ENCODE data around the gene ANKRD24. TPM values are rescaled to one million over a fixed set of nuclear protein-coding genes. Genes with fewer than 3 reads are reported as not detected.
"Not testable (repeated sequence)": the region's sequence is repeated elsewhere in the genome, so short reads cannot be mapped to it uniquely, and the experiment has no call there.

The ANKRD24 gene
- total and polyA plus RNA-seq, 7 donors = 0.36 to 1.2 (median 0.72) TPM; not detected in 1

DNA sequence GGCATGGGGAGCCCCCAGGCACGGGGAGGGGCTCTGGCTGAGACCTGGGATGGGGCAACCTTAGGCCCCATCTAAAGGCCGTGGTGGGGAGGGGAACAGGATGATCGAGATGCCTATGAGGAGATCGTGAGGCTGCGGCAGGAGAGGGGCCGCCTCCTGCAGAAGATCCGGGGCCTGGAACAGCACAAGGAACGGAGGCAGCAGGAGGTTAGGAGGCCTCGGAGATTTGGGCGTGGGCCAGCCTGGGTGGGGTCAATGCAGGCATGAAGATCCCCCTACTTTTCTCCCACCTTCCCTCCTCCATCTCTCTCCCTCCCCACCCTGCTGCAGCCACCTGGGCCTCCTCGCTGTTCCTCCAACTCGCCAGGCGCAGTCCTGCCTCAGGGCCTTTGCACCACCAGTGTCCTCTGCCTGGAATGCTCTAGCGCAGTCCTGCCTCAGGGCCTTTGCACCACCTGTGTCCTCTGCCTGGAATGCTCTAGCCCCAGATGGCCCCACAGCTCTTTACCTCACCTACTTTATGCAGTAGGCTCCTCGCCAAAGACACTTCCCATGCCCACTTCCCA is 27.8 kb downstream of the ANKRD24 start:
- Histone ChIP-seq H3K9me3 (no peaks in the 10 kb centered on the region), H3K4me3 (no peak overlapping the region), H3K4me1 (no peaks in the 10 kb centered on the region), H3K36me3 (no peaks in the 10 kb centered on the region), H3K27me3 (peaks cover 0 to 19% (median 2%) of the 10 kb centered on the region in 3 donors), H3K27ac (no peak overlapping the region)
- intact Hi-C loops (cut with DNase I) = no loop called here
- 75 to 77% methylated on average over 15 of the region's 15 CpGs for WGBS, 2 donors
- TF ChIP-seq, protein P1, sequence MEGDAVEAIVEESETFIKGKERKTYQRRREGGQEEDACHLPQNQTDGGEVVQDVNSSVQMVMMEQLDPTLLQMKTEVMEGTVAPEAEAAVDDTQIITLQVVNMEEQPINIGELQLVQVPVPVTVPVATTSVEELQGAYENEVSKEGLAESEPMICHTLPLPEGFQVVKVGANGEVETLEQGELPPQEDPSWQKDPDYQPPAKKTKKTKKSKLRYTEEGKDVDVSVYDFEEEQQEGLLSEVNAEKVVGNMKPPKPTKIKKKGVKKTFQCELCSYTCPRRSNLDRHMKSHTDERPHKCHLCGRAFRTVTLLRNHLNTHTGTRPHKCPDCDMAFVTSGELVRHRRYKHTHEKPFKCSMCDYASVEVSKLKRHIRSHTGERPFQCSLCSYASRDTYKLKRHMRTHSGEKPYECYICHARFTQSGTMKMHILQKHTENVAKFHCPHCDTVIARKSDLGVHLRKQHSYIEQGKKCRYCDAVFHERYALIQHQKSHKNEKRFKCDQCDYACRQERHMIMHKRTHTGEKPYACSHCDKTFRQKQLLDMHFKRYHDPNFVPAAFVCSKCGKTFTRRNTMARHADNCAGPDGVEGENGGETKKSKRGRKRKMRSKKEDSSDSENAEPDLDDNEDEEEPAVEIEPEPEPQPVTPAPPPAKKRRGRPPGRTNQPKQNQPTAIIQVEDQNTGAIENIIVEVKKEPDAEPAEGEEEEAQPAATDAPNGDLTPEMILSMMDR (IDR thresholded peaks at IDR 0.05) = no peak
- TF ChIP-seq EP300 (IDR thresholded peaks at IDR 0.05) = no peak
- no peak for TF ChIP-seq POLR2AphosphoS5 (IDR thresholded peaks at IDR 0.05)
- no peak for TF ChIP-seq POLR2A (IDR thresholded peaks at IDR 0.05)
- no peak for DNase-seq

DNA sequence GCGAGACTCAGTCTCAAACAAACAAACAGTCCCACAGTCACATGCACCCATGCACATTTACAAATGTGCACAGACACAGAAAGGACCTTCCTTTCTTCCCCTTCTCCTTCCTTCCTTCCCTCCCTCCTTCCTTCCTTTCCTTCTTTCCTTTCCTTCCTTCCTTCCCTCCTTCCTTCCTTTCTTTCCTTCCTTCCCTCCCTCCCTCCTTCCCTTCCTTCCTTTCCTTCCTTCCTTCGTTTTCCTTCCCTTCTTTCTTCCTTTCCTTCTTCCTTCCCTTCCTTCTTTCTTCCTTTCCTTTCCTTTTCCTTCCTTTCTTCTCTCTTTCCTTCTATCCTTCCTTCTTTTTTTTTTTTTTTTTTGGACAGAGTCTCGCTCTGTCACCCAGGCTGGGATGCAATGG is 30.6 kb downstream of the ANKRD24 start:
- Histone ChIP-seq H3K9me3 (no peaks in the 10 kb centered on the region), H3K4me1 (no peaks in the 10 kb centered on the region), H3K27ac (no peak overlapping the region), H3K4me3 (no peak overlapping the region), H3K36me3 (no peaks in the 10 kb centered on the region), H3K27me3 (peaks cover 0 to 5% (median 0%) of the 10 kb centered on the region in 3 donors)
- no peak for TF ChIP-seq POLR2A (IDR thresholded peaks at IDR 0.05)
- TF ChIP-seq, protein P1 (IDR thresholded peaks at IDR 0.05) = no peak
- TF ChIP-seq POLR2AphosphoS5 (IDR thresholded peaks at IDR 0.05) = no peak
- TF ChIP-seq EP300 (IDR thresholded peaks at IDR 0.05) = no peak
- no peak for DNase-seq
- WGBS, 2 donors = 65 to 72% methylated on average over 3 of the region's 3 CpGs
- intact Hi-C loops (cut with DNase I) = no loop called here

DNA sequence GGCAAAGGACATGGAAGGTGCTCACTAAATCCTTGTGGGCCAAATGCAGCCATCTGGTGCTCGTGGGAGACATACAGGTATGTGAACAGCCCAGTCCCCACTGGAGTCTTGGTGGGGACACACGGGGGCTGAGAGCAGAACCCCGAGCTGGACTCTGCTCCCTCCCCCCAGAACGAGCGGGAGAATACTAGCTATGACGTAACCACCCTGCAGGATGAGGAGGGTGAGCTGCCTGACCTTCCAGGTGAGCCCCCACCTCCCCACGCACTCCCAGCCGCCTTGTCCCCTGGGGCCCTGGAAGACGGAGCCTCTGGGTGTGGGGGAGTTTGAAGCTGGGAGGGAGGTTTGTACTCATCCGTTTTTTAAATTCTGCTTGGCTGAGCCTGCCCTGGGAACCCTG is 33.3 kb downstream of the ANKRD24 start:
- H3K4me3 ChIP-seq = no peak overlapping the region
- 56 to 75% methylated on average over 10 of the region's 10 CpGs for WGBS, 2 donors

DNA sequence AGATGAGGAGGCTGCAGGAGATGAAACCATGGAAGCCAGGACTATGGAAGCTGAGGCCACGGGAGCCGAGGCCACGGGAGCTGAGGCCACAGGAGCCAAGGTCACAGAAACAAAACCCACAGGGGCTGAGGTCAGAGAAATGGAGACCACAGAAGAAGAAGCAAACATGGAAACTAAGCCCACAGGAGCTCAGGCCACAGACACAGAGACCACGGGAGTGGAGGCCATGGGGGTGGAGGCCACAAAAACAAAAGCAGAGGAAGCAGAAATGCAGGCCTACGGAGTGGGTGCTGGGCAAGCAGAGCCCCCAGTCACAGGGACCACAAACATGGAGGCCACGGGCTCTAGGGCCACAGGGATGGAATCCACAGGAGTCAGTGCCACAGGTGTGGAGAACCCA is 34.4 kb downstream of the ANKRD24 start:
- TF ChIP-seq POLR2A (IDR thresholded peaks at IDR 0.05) = no peak
- TF ChIP-seq POLR2AphosphoS5 (IDR thresholded peaks at IDR 0.05) = no peak
- TF ChIP-seq EP300 (IDR thresholded peaks at IDR 0.05) = no peak
- no peak for DNase-seq
- no peak overlapping the region for H3K27ac ChIP-seq
- H3K9me3 ChIP-seq = no peaks in the 10 kb centered on the region
- no peaks in the 10 kb centered on the region for H3K27me3 ChIP-seq
- H3K4me3 ChIP-seq = no peak overlapping the region
- intact Hi-C loops (cut with DNase I) = no loop called here
- no peaks in the 10 kb centered on the region for H3K36me3 ChIP-seq
- WGBS, 2 donors = 79 to 88% methylated on average over 6 of the region's 6 CpGs
- H3K4me1 ChIP-seq = no peaks in the 10 kb centered on the region

More for the DNA sequence above, 33.3 kb downstream of the ANKRD24 start:
- no peaks in the 10 kb centered on the region for H3K9me3 ChIP-seq
- no peaks in the 10 kb centered on the region for H3K27me3 ChIP-seq
- DNase-seq = no peak
- no peaks in the 10 kb centered on the region for H3K36me3 ChIP-seq
- H3K4me1 ChIP-seq = no peaks in the 10 kb centered on the region
- TF ChIP-seq, protein P1 (IDR thresholded peaks at IDR 0.05) = no peak
- TF ChIP-seq POLR2AphosphoS5 (IDR thresholded peaks at IDR 0.05) (no peak), EP300 (IDR thresholded peaks at IDR 0.05) (no peak), POLR2A (IDR thresholded peaks at IDR 0.05) (no peak)
- no peak overlapping the region for H3K27ac ChIP-seq
- intact Hi-C loops (cut with DNase I) = no loop called here

DNA sequence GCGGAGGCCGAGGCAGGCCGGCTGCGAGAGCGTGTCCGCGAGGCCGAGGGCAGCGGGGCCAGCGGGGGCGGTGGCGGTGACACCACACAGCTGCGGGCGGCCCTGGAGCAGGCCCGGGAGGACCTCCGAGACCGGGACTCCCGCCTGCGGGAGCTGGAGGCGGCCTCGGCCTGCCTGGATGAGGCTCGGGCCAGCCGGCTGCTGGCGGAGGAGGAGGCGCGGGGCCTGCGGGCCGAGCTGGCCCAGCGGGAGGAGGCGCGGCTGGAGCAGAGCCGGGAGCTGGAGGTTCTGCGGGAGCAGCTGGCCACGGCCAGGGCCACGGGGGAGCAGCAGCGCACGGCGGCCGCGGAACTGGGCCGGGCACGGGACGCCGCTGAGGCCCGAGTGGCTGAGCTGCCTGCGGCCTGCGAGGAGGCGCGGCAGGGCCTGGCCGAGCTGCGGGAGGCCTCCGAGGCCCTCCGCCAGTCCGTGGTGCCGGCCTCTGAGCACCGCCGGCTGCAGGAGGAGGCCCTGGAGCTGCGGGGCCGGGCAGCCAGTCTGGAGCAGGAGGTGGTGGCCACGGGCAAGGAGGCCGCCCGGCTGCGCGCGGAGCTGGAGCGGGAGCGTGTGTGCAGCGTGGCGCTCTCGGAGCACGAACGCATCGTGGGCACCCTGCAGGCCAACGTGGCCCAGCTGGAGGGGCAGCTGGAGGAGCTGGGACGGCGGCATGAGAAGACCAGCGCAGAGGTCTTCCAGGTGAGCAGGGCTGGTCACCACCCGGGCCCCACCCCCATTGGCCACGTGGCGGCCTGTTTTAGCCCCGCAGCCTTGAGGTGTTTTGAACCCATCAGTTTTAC is 35.2 kb downstream of the ANKRD24 start:
- WGBS, 2 donors = 95 to 96% methylated on average over 81 of the region's 81 CpGs
- no peak for DNase-seq
- intact Hi-C loops (cut with DNase I) = no loop called here
- Histone ChIP-seq H3K27ac (no peak overlapping the region), H3K9me3 (no peaks in the 10 kb centered on the region), H3K4me3 (no peak overlapping the region), H3K36me3 (no peaks in the 10 kb centered on the region), H3K4me1 (no peaks in the 10 kb centered on the region), H3K27me3 (no peaks in the 10 kb centered on the region)
- TF ChIP-seq EP300 (IDR thresholded peaks at IDR 0.05) = no peak
- TF ChIP-seq POLR2A (IDR thresholded peaks at IDR 0.05) = no peak
- TF ChIP-seq POLR2AphosphoS5 (IDR thresholded peaks at IDR 0.05) = no peak
- TF ChIP-seq, protein P1 (IDR thresholded peaks at IDR 0.05) = no peak

DNA sequence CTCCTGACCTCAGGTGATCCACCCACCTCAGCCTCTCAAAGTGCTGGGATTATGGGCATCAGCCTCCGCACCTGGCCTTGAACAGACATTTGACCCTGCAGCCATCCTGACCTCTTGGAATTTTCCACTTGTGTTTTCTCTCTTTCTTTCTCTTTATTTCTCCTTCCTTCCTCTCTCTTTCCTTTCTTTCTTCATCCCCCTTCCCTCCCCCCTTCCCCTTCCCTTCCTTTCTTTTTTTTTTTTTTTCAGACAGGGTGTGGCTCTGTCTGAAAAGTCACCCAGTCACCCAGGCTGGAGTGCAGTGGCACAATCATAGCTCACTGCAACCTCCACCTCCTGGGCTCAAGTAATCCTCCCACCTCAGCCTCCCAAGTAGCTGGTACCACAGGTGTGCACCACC is 36.0 kb downstream of the ANKRD24 start:
- intact Hi-C loops (cut with DNase I); H3K9me3 ChIP-seq; DNase-seq; H3K27ac ChIP-seq; H3K4me1 ChIP-seq; H3K4me3 ChIP-seq; H3K36me3 ChIP-seq; H3K27me3 ChIP-seq: not testable (repeated sequence)
- WGBS, 2 donors = 93 to 95% methylated on average over 1 of the region's 1 CpG
